HPDE6-E6E7 (cell line): ENCODE data around the gene ANKS6.
A peak's percentile ranks its signal among the peaks of the same experiment; 100 is the strongest.

Experiments used
- DNase-seq: peaks from one replicate; pipeline ENCODE4 v3.0.0; 2011; ENCODE audit warnings: missing footprints; ENCODE audit errors: extremely low spot score

The ANKS6 gene

DNA sequence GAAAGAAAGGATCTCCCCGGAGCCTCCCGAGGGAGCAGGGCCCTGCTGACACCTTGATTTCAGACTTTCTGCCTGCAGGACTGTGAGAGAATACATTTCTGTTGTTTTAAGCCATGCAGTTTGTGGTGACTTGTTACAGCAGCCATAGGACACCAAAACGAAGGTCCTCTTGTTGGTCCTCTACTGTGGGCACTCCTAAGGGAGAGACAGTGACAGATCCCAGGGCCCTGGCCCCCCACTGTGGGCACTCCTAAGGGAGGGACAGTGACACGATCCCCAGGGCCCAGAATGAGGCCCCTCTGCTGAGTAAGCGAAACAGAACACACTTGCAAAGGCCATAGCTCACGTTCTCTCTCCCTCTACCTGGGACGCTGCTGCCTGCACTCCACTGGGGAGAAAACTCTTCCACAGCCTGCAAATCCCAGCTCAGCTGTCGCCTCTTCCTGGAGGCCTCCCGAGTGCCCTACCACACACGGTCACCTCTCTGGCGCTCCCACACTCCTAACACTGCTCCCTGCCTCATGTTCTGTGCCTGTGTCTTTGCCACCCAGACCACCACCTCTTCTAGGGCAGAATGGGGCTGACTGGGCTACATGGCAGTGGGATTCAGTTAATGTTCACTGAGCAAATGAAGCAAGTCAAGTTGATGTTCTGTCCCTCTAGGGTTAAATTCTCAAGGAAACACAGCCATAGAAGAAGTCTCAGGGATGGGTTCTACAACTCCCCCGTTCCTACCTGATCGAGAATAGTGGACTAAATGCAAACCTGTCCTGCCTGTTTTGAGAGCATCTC, 23.8 kb downstream of the ANKS6 start:
- no peak for DNase-seq

DNA sequence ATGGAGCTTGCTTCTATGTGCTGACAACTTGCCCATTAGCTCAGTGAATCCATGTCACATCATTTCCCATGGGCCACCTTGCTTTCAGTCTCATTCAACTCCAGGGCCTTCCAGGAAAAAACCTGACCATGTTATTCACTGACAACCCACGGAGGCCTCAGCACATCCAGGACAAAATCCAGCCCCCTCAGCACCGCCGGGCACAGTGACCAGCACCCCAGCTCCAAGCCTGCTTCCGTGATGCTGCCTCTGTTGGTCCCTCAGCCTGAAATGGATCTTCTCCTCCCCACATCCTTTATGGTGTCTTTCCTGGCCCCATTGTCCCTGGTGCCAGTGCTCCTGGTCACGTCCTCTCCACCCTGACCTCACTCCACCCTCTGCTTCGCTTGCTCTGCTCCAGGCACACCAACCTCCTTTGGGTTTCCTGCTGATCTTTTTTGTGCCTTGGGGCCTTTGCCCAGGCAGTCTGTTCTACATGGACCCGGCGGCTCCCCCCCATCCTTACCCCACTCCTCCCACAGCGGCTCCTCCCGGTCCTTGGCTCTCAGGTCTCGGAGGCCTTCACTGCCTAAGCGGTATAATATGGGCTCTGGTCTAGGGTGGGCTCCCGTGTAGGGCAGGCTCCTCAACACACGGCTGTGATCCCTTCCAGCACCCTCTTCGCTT, 25.0 kb downstream of the ANKS6 start:
- DNase-seq = no peak

- DNase-seq = no peak
Observed at GRCh38 chr9:98770717-98771116, 25.6 kb downstream of the ANKS6 start.

DNA sequence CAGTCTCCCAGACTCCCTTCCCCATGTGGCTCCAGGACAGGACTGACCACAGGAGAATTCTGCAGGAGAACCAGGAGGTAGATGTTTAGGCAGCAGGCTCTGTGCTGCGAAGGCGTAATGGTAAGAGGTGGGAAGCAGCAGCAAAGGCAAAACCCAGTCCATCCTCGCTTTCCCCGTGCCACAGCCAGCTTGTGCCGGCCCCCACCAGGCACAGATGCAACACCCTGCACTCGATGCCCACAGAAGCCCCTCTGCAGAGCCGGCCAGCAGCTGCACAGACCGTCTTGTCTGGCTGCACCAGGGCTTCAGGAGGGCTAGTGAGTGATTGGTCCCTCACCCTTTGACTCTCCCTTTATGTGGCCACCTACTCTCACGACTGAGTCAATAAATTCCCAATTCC, 28.0 kb downstream of the ANKS6 start:
- no peak for DNase-seq

GRCh38 chr9:98767915-98768314, 28.4 kb downstream of the ANKS6 start:
- no peak for DNase-seq

DNA sequence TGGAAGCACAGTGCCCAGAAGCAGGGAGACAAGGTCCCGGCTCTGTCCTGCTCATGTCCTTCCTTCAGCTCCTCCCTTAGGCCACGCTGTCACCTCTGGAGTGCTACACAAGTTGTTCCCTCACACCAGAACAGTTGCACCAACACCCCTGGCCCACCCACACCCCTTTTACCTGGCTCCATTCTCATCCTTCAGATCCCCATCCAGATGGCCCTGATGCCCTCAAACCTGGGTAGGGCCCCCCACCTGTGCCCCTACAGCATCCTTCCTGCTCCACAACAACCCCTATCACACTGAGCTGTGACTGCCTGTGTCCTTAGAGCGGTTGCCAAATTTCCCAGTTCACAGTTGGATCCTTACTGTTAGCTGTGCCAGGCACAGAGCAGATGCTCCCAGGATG, 29.2 kb downstream of the ANKS6 start:
- no peak for DNase-seq

- DNase-seq = no peak
Observed at GRCh38 chr9:98766586-98766985, 29.8 kb downstream of the ANKS6 start.

DNA sequence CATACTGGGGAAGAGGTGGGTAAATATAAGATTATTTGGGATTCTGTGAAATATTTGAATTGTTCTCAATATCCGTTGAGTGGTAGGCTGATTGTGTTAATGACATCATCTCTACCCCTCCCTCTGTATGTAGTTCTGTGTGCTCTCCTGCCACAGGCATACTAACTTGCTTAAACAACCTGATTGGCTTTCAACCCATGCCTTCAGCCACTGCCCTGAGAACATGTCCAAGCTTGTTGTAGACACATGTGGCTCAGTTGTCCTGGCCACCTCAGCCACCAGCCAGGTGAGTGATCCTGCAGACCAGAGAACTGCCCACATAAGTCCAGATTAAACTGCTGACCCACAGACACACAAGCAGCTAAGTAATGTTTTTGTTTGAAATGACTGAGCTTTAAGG, 31.1 kb downstream of the ANKS6 start:
- DNase-seq = no peak

GRCh38 chr9:98763986-98764745, 32.2 kb downstream of the ANKS6 start:
- DNase-seq = no peak

DNA sequence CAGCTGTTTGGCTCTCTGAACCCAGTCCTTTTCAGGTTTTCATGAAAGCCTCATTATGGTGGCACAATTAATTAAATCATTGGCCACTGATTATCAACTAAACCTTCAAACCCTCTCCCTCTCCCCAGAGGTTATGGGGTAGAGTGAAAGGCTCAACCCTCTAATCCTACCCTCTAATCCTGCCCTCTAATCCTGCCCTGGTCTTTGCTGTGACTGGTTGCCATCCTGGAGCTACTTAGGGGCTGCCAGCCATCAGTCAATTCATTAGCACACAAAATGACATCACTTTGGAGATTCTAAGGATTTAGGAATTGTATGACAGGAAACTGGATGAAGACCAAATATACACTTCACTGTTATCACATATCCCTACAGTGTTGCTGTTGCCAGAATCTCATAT, 36.1 kb downstream of the ANKS6 start:
- no peak for DNase-seq

- DNase-seq = no peak
Observed at GRCh38 chr9:98755006-98755618, 41.2 kb downstream of the ANKS6 start.

- DNase-seq = no peak
Observed at GRCh38 chr9:98751210-98751609, 45.1 kb downstream of the ANKS6 start.

- no peak for DNase-seq
Observed at GRCh38 chr9:98750364-98751060, 45.8 kb downstream of the ANKS6 start.

GRCh38 chr9:98747476-98747875, 48.9 kb downstream of the ANKS6 start:
- no peak for DNase-seq

DNA sequence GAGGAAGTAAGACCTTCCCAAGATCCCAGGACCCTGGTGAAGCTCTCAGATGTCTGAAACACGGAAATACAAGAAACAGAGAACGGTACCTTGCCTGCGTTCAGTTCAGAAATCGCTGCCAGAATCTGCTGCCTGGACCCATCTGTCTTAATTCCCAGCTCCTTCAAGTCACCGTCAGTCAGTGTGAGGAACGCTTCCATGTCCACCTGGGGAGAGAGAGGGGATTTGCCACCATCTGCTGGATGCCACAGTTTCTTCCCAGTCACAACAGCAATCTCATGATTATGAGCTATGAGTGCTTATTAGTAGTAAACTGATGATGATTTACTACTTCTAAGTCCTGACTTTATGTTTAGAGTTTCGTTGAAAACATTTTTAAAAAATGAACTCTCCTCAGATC, 50.9 kb downstream of the ANKS6 start:
- DNase-seq = no peak

DNA sequence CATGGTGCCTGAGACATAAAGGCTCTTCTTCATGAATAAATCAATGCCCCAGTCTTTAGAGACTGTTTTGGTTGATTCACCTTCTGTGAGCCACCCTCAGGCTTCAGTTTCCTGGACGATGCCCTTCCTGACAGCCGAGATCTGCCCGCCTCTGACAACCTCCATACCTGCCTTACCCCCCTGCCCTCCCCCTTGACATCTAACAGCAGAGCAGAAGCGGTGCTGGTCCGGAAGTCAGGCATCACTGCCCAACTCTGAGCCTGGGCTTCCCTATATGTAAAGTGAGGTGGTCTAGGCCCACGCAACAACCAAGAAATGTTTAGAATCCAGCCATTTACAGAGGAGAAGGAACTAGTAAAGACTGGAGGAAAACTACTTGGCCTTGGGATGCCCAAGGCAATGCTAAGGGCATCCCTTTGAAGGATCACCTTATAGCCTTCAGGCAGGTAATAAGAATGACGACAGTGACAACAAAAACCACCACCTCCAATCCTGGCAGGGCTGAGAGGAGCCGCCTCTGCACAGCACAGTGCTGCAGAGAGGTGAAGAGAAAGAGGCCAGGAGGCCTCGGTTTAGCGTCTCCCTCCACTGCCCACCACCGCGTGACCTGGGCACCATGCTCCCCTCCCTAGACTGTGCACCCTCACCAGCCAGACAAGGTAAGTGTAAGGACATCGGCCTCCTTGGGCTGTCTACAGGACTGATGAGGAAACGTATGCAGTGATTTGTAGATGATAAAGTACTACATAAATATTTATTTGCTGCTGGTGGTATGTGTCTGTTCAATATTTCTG, 52.3 kb downstream of the ANKS6 start:
- no peak for DNase-seq

DNA sequence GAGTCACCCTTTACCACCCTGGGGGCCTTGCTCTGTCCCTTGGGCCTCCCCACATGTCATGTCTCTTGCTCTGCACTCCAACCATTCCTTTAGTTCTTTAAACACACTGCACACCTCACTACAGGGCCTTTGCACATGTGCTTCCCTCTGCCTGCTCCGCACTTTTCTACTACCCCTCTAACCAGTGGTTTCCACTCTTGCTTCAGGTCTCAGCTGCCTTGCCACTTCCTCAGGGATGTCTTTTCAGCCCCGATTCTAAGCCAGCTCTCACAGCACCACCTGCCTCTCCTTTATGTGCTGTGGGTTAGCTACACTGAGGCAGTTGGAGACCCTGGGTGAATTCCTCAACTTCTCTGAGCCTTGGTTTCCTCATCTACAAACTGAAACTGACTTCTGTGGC, 53.0 kb downstream of the ANKS6 start:
- no peak for DNase-seq

DNA sequence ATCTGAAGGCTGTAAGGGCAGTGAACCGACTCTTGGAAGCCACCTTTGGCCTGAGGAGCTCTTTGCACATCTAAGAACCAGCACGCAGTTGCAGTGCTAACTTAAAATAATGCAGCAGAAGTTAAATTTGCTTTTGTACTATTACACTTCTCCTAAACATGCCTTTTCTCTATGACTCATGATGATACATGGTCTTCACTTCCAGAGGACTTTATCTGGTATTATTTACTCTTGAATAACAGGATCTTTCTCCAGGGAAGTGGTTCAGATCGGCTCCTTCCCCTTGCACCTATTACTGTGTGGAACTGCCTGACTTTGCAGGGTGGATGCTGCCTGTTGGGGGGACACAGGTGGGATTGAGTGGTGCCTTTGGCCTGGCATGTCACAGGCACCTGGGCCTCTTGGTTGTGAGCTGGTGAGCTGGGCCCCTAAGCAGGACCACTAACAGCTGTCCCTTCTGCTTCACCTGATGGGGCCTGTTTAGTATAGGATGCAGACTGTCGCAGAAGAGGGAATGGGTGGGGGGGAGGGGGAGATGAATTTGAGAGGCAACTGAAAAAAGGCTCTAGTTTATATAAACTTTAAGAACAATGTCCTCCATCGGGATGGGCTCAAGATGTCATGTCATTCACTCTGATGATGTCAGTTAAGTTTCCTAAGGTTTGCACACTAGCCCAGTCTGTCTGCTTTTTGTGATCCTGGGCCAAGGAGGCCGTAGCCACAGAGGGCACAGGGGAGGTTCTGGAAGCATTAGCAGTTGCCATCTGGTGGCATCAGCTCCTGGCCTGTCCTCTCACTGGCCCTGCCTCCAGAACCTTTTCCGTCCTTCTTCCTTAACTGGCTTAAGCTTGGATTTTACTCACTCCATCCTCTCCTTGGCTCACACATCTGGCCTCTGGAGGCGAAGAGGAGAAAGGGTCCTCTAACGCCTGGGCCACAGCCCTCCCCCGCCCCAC, 53.8 kb downstream of the ANKS6 start:
- peak; percentile 38 for DNase-seq

GRCh38 chr9:98740226-98740881, 56.0 kb downstream of the ANKS6 start:
- no peak for DNase-seq
